Activated naive CD8-positive, alpha-beta T cell treated with anti-CD3 and anti-CD28 coated beads, Interleukin-2, amount 50 U/mL, for 16 hours (primary cell): ENCODE data around the gene MAN1A2.

ENCODE experiments used
- DNase-seq: peaks from one replicate; pipeline ENCODE4 v3.0.0-alpha.2; 2020; ENCODE audit warnings: low read depth, low spot score

MAN1A2 gene

GRCh38 chr1:117359561-117360289 lies 7.5 kb upstream of the MAN1A2 start:
- no peak for DNase-seq

GRCh38 chr1:117362986-117363385 lies 4.3 kb upstream of the MAN1A2 start:
- DNase-seq, result no peak

GRCh38 chr1:117363571-117364048 lies 3.6 kb upstream of the MAN1A2 start:
- DNase-seq, result no peak

GRCh38 chr1:117364240-117364639 lies 3.0 kb upstream of the MAN1A2 start:
- DNase-seq, result no peak

GRCh38 chr1:117365350-117366176 lies 1.7 kb upstream of the MAN1A2 start:
- no peak for DNase-seq

GRCh38 chr1:117366177-117367045 lies 838 bp upstream of the MAN1A2 start:
- DNase-seq, result peak; percentile 48

GRCh38 chr1:117368116-117369108 lies 1.2 kb downstream of the MAN1A2 start:
- DNase-seq, result no peak

GRCh38 chr1:117370071-117370470 lies 2.8 kb downstream of the MAN1A2 start:
- DNase-seq, result no peak

- DNase-seq, result no peak
Observed at GRCh38 chr1:117370509-117370908, 3.3 kb downstream of the MAN1A2 start.

GRCh38 chr1:117371441-117372151 lies 4.3 kb downstream of the MAN1A2 start:
- DNase-seq, result no peak

GRCh38 chr1:117372863-117373412 lies 5.7 kb downstream of the MAN1A2 start:
- DNase-seq, result no peak

- no peak for DNase-seq
Observed at GRCh38 chr1:117373932-117374331, 6.7 kb downstream of the MAN1A2 start.

GRCh38 chr1:117375327-117375726 lies 8.1 kb downstream of the MAN1A2 start:
- DNase-seq, result no peak

- DNase-seq, result no peak
Observed at GRCh38 chr1:117387060-117387633, 19.9 kb downstream of the MAN1A2 start.

GRCh38 chr1:117388328-117388727 lies 21.1 kb downstream of the MAN1A2 start:
- DNase-seq, result no peak

- no peak for DNase-seq
Observed at GRCh38 chr1:117389284-117389683, 22.0 kb downstream of the MAN1A2 start.

GRCh38 chr1:117389779-117390178 lies 22.5 kb downstream of the MAN1A2 start:
- no peak for DNase-seq

- DNase-seq, result no peak
Observed at GRCh38 chr1:117392771-117393170, 25.5 kb downstream of the MAN1A2 start.

- DNase-seq, result no peak
Observed at GRCh38 chr1:117396074-117396473, 28.8 kb downstream of the MAN1A2 start.
